K562 (cell line): ENCODE results near the gene MRPL4. TPM values are rescaled to one million over a fixed set of nuclear protein-coding genes. Genes with fewer than 3 reads are reported as not detected.

Experiments
- ATAC-seq: fragments of 200-7000 bp; cut with Tn5 transposase; 3 replicates; pipeline ENCODE4 v1.9.1; 2020; ENCODE audit warnings: moderate library complexity
- BruUV-seq: library from RNA; stranded (reverse); fragments of 400-500 nt; replicated peaks from 2 replicates; lab custom pipeline; 2021; lab: Mats Ljungman, UMichigan
- CTCF ChIA-PET: fragments of 300-600 bp; formaldehyde crosslinking; extraction: SDS; loops from one replicate; lab custom pipeline; 2021; ENCODE audit warnings: low intra/inter-chr PET ratio; lab: Yijun Ruan, JAX
- POLR2A ChIA-PET: fragments of 300-600, 350-650 bp; sonication (Branson Sonifier 250); formaldehyde crosslinking; extraction: SDS; loops from one replicate; lab custom pipeline; 2021; ENCODE audit warnings: antibody characterized with exemption, inconsistent platforms; lab: Yijun Ruan, JAX
- DNase-seq, 4 experiments: peaks; one replicate each; pipeline versions ENCODE4 v3.0.0 to v3.0.0-alpha.2; 2011 to 2018; ENCODE audit warnings: low spot score in 3 of 4, mixed read lengths in 3 of 4; ENCODE audit errors: extremely low read depth in 1 of 4
- FAIRE-seq: peaks from 2 replicates; lab custom pipeline; 2011; peaks lifted over from hg19 to GRCh38; lab: Jason Lieb, UNC
- H2AFZ ChIP-seq: 2 replicates; pipeline ENCODE4 v1.6.0; 2011; ENCODE audit warnings: low read depth, low read length, control low read depth, inconsistent platforms
- H3K27ac ChIP-seq: fragments of 200-600 bp; 3 replicates; pipeline ENCODE4 v1.8.0; 2011; ENCODE audit warnings: low read depth, mild to moderate bottlenecking, control low read depth, inconsistent platforms, low read length, moderate library complexity, mixed read lengths; ENCODE audit errors: extremely low read depth
- H3K27me3 ChIP-seq, 2 experiments: fragments of 300-600 bp in 1 of 2; 2 replicates in 1 of 2; 3 replicates in 1 of 2; pipeline versions ENCODE4 v1.6.0 to v1.8.0; 2011; ENCODE audit warnings: inconsistent platforms in 2 of 2, low read length in 2 of 2, mild to moderate bottlenecking in 1 of 2, mixed read lengths in 1 of 2, moderate library complexity in 1 of 2; ENCODE audit not compliant: control insufficient read depth in 2 of 2, insufficient read depth in 2 of 2
- H3K36me3 ChIP-seq: fragments of 300-600 bp; 3 replicates; pipeline ENCODE4 v1.8.0; 2011; ENCODE audit warnings: mild to moderate bottlenecking, low read length, inconsistent platforms; ENCODE audit not compliant: control insufficient read depth, insufficient read depth
- H3K4me1 ChIP-seq, 2 experiments: fragments of 200-600 bp in 1 of 2; replicated peaks in 1 of 2; 2 replicates in 1 of 2; 3 replicates in 1 of 2; pipeline versions ENCODE4 v1.5.1 to v1.8.0; 2011; ENCODE audit warnings: inconsistent platforms in 2 of 2, low read length in 2 of 2, mild to moderate bottlenecking in 1 of 2, mixed read lengths in 1 of 2, moderate library complexity in 1 of 2; ENCODE audit not compliant: control insufficient read depth in 2 of 2, insufficient read depth in 2 of 2
- H3K4me2 ChIP-seq: 2 replicates; pipeline ENCODE4 v1.6.1; 2011; ENCODE audit warnings: low read length, control low read depth, inconsistent platforms, mixed read lengths; ENCODE audit not compliant: insufficient read depth
- H3K4me3 ChIP-seq: fragments of 200-600 bp; sonication (generic), shearing (Covaris generic); 2 replicates; pipeline ENCODE4 v1.5.1; 2016; ENCODE audit warnings: control low read depth, inconsistent platforms
- H3K79me2 ChIP-seq: fragments of 200-600 bp; 3 replicates; pipeline ENCODE4 v1.8.0; 2011; ENCODE audit warnings: low read length, inconsistent platforms; ENCODE audit not compliant: control insufficient read depth, insufficient read depth
- H3K9ac ChIP-seq, 2 experiments: 2 replicates each; pipeline versions ENCODE4 v1.6.0 to v1.6.1; 2011; ENCODE audit warnings: low read depth in 2 of 2, low read length in 2 of 2, control low read depth in 1 of 2, inconsistent platforms in 1 of 2, mild to moderate bottlenecking in 1 of 2, mixed read lengths in 1 of 2; ENCODE audit not compliant: insufficient read depth in 1 of 2
- H3K9me1 ChIP-seq: one replicate; pipeline ENCODE4 v1.6.0; 2011; ENCODE audit warnings: inconsistent platforms, mild to moderate bottlenecking, low read length, moderate library complexity; ENCODE audit not compliant: control insufficient read depth, insufficient read depth
- H3K9me3 ChIP-seq: replicated peaks from 2 replicates; pipeline ENCODE4 v1.5.1; 2011; ENCODE audit warnings: low read depth, low read length, inconsistent platforms; ENCODE audit not compliant: control insufficient read depth, insufficient read depth
- H4K20me1 ChIP-seq: replicated peaks from 2 replicates; pipeline ENCODE4 v1.6.1; 2011; ENCODE audit warnings: low read length, inconsistent platforms, mixed read lengths; ENCODE audit not compliant: control insufficient read depth, insufficient read depth
- HLTF ChIP-seq: fragments of 450-650 bp; IDR thresholded peaks from 2 replicates; pipeline ENCODE4 v1.6.1; 2016
- HNRNPK ChIP-seq: fragments of 200-400 bp; formaldehyde crosslinking; IDR thresholded peaks from one replicate; pipeline ENCODE4 v1.6.1; 2018; ENCODE audit warnings: mild to moderate bottlenecking, low read depth, low read length; ENCODE audit not compliant: poor library complexity, severe bottlenecking
- KDM4B ChIP-seq, 2 experiments: fragments of 450-650 bp in 1 of 2; sonication (generic) in 1 of 2; IDR thresholded peaks; 2 replicates each; pipeline ENCODE4 v1.6.1; 2016 to 2017; ENCODE audit warnings: borderline replicate concordance in 2 of 2, antibody characterized with exemption in 1 of 2, low read depth in 1 of 2, mild to moderate bottlenecking in 1 of 2
- NR2C2 ChIP-seq, 2 experiments: fragments of 200-800 bp in 1 of 2; sonication (Bioruptor generic) in 1 of 2; sonication (generic) in 1 of 2; formaldehyde crosslinking in 1 of 2; IDR thresholded peaks; 2 replicates each; pipeline versions ENCODE4 v1.6.1 to v1.8.0; 2016 to 2022; ENCODE audit warnings: mild to moderate bottlenecking in 1 of 2, missing compliant biosample characterization in 1 of 2, missing genetic modification characterization in 1 of 2, missing genetic modification reagents in 1 of 2
- RAD21 ChIP-seq, 2 experiments: fragments of 250-450 bp in 1 of 2; fragments of 450-650 bp in 1 of 2; sonication (Bioruptor Pico) in 1 of 2; formaldehyde crosslinking in 1 of 2; IDR thresholded peaks in 1 of 2; conservative IDR thresholded peaks in 1 of 2; 2 replicates each; pipeline versions ENCODE4 v1.4.0 to v1.8.0; 2020 to 2022; ENCODE audit warnings: mild to moderate bottlenecking in 2 of 2, moderate library complexity in 1 of 2
- RFX1 ChIP-seq: fragments of 450-650 bp; IDR thresholded peaks from 2 replicates; pipeline ENCODE4 v1.6.1; 2016; ENCODE audit warnings: mild to moderate bottlenecking, moderate library complexity
- SMARCA5 ChIP-seq: fragments of 450-650 bp; IDR thresholded peaks from 2 replicates; pipeline ENCODE4 v1.6.1; 2016
- WGBS: fragments of 100-300 bp; shearing (Covaris generic); methylation state at CpG from one replicate; pipeline ENCODE4 v1.1.6; 2016; ENCODE audit warnings: low coverage, mixed read lengths; ENCODE audit not compliant: insufficient coverage; ENCODE audit errors: missing lambda C conversion rate; 5-methylcytosine and 5-hydroxymethylcytosine counted together
- in situ Hi-C: fragments of 300-500 bp; cut with MboI; formaldehyde crosslinking; loops from 4 replicates; pipeline ENCODE4 v1.15.0; 2018; ENCODE audit warnings: inconsistent platforms, mixed read lengths
- intact Hi-C: fragments of 100-400 bp; cut with micrococcal nuclease; formaldehyde crosslinking; loops from 2 replicates; pipeline ENCODE4 v1.14.2; 2022
- polyA plus RNA-seq, 8 experiments: library from polyadenylated mRNA; depleted of rRNA in 4 of 8; stranded (reverse) in 5 of 8; unstranded in 3 of 8; fragments of >200 nt; fragmentation: Nextera tagmentation in 2 of 8; fragmentation: Illumina TruSeq in 1 of 8; extraction: Ambion mirVana in 2 of 8; extraction: Trizol in 1 of 8; gene quantifications; 2 replicates each; pipeline versions ENCODE4 v1.2.1 to v1.2.3, GENCODE V29; 2011 to 2014; ENCODE audit warnings: inconsistent platforms in 1 of 8, missing spikeins in 1 of 8
- total RNA-seq, 7 experiments: library from RNA; depleted of rRNA in 6 of 7; stranded (reverse); fragments of >200 nt in 6 of 7; fragmentation: Illumina TruSeq in 2 of 7; extraction: Trizol in 2 of 7; gene quantifications; 2 replicates each; pipeline versions ENCODE4 v1.2.1 to v1.2.3, GENCODE V29; 2011 to 2021; ENCODE audit warnings: low replicate concordance in 1 of 7
- TF ChIP-seq, protein P1 (sequence below): fragments of 450-650 bp; IDR thresholded peaks from 2 replicates; pipeline ENCODE4 v1.6.1; 2014; ENCODE audit warnings: low read depth, mild to moderate bottlenecking, moderate library complexity, borderline replicate concordance
- TF ChIP-seq, protein P2 (sequence below), 2 experiments: fragments of 450-650 bp in 1 of 2; sonication (generic) in 1 of 2; formaldehyde crosslinking; conservative IDR thresholded peaks; 2 replicates each; pipeline versions ENCODE4 v1.4.0 to v1.8.1; 2020 to 2022; ENCODE audit warnings: mild to moderate bottlenecking in 1 of 2, missing genetic modification reagents in 1 of 2
- TF ChIP-seq, protein P3 (sequence below): fragments of 450-650 bp; IDR thresholded peaks from 2 replicates; pipeline ENCODE4 v1.6.1; 2016; ENCODE audit warnings: borderline replicate concordance
- TF ChIP-seq, protein P4 (sequence below): fragments of 250-450 bp; sonication (Bioruptor Pico); IDR thresholded peaks from 2 replicates; pipeline ENCODE4 v1.9.0; 2021; ENCODE audit warnings: mild to moderate bottlenecking, inconsistent platforms

MRPL4 gene
- total and polyA plus RNA-seq, 9 of the 15 experiments (the other 6 are each of a cell fraction or from before 2014, with no cell fraction given): 1.4 to 239 (median 64.9) TPM

DNA sequence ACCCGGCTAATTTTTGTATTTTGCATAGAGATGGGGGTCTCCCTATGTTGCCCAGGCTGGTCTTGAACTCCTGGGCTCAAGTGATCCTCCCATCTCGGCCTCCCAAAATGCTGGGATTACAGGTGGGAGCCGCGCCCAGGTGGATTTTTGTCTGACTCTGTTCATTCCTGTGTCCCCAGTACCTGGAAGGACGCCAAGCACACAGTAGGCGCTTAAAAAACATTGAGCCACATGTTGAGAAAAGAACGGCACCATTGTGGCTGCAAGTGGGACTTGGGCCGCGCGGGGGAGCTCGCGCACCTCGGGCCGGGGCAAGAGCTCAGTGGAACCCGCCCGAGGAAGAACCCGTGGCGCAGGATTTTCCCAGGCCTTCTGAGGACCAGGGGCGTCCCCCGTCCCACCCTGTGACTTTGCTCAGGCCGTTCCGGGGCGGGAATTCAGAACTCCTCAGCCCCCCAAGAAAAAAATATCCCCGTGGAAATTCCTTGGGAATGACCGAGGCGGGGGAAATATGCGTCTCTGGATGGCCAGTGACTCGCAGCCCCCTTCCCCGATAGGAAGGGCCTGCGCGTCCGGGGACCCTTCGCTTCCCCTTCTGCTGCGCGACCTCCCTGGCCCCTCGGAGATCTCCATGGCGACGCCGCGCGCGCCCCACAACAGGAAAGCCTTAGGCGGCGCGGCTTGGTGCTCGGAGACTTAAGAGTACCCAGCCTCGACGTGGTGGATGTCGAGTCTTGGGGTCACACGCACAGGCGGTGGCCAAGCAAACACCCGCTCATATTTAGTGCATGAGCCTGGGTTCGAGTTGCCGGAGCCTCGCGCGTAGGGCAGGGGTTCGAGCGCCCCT lies 17.5 kb downstream of the MRPL4 start:
- DNase-seq (peak; percentile 80 to 91 (median 86)), ATAC-seq (peak; percentile 80), FAIRE-seq (peak; percentile 77)
- Histone ChIP-seq H3K4me2 (peak overlapping the region; percentile 76), H3K4me1 (peaks cover 16 to 33% of the 10 kb centered on the region in 2 experiments; a peak in 4 of 5 replicates), H3K9me1 (no peaks in the 10 kb centered on the region), H3K36me3 (peaks cover 16% of the 10 kb centered on the region; the same call in 2 of the 3 replicates), H2AFZ (peak overlapping the region; percentile 91), H3K27me3 (no peaks in the 10 kb centered on the region), H4K20me1 (no peaks in the 10 kb centered on the region), H3K9me3 (no peaks in the 10 kb centered on the region), H3K27ac (peak overlapping the region; percentile 81), H3K4me3 (peak overlapping the region; percentile 48), H3K9ac (peak overlapping the region; percentile 73 to 93), H3K79me2 (peaks cover 30% of the 10 kb centered on the region)
- no TSS peak for BruUV-seq
- ChIA-PET CTCF (interaction anchor here (1.2 to 3.9 kb wide), 2 partner anchors 19 to 119 kb away, joined by 3 to 77 read pairs; no protein-coding TSS in a partner anchor), POLR2A (interaction anchor here (0.6 to 3.7 kb wide), 15 partner anchors 9 to 160 kb away, joined by 3 to 74 read pairs (median 4); partner anchors contain the start of genes FDX2, ICAM4, ICAM5 and RAVER1)
- intact Hi-C loops: loop anchor here (1.0 to 2.0 kb wide), 3 partner anchors 20 to 120 kb away; partner anchors contain the start of genes ICAM5 and TYK2
- in situ Hi-C loops: loop anchor here (5.0 kb wide), 1 partner anchor 118 kb away; no protein-coding TSS in a partner anchor
- 17% methylated on average over 47 of the region's 59 CpGs for WGBS
- TF ChIP-seq RAD21 (CRISPR knock-in tag; conservative IDR thresholded peaks at IDR 0.05 in 1 of 2, IDR thresholded peaks at IDR 0.05 in 1 of 2) (peak; percentile 98 to 99), RFX1 (peak; percentile 59; the same call in 1 of the 2 replicates), SMARCA5 (peak; percentile 25; the same call in 1 of the 2 replicates), NR2C2 (CRISPR knock-in tag; IDR thresholded peaks at IDR 0.05) (no peak), NR2C2 (tag; IDR thresholded peaks at IDR 0.05) (no peak), KDM4B (IDR thresholded peaks at IDR 0.05; ENCODE audit: borderline replicate concordance in 2 of 2, low read depth in 1 of 2) (no peak), HNRNPK (no peak), HLTF (no peak)
- TF ChIP-seq, protein P1, sequence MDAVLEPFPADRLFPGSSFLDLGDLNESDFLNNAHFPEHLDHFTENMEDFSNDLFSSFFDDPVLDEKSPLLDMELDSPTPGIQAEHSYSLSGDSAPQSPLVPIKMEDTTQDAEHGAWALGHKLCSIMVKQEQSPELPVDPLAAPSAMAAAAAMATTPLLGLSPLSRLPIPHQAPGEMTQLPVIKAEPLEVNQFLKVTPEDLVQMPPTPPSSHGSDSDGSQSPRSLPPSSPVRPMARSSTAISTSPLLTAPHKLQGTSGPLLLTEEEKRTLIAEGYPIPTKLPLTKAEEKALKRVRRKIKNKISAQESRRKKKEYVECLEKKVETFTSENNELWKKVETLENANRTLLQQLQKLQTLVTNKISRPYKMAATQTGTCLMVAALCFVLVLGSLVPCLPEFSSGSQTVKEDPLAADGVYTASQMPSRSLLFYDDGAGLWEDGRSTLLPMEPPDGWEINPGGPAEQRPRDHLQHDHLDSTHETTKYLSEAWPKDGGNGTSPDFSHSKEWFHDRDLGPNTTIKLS: peak; percentile 51; the same call in 1 of the 2 replicates
- TF ChIP-seq, protein P2, sequence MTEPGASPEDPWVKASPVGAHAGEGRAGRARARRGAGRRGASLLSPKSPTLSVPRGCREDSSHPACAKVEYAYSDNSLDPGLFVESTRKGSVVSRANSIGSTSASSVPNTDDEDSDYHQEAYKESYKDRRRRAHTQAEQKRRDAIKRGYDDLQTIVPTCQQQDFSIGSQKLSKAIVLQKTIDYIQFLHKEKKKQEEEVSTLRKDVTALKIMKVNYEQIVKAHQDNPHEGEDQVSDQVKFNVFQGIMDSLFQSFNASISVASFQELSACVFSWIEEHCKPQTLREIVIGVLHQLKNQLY (CRISPR knock-in tag; conservative IDR thresholded peaks at IDR 0.05): no peak
- TF ChIP-seq, protein P3, sequence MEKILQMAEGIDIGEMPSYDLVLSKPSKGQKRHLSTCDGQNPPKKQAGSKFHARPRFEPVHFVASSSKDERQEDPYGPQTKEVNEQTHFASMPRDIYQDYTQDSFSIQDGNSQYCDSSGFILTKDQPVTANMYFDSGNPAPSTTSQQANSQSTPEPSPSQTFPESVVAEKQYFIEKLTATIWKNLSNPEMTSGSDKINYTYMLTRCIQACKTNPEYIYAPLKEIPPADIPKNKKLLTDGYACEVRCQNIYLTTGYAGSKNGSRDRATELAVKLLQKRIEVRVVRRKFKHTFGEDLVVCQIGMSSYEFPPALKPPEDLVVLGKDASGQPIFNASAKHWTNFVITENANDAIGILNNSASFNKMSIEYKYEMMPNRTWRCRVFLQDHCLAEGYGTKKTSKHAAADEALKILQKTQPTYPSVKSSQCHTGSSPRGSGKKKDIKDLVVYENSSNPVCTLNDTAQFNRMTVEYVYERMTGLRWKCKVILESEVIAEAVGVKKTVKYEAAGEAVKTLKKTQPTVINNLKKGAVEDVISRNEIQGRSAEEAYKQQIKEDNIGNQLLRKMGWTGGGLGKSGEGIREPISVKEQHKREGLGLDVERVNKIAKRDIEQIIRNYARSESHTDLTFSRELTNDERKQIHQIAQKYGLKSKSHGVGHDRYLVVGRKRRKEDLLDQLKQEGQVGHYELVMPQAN: no peak
- TF ChIP-seq, protein P4, sequence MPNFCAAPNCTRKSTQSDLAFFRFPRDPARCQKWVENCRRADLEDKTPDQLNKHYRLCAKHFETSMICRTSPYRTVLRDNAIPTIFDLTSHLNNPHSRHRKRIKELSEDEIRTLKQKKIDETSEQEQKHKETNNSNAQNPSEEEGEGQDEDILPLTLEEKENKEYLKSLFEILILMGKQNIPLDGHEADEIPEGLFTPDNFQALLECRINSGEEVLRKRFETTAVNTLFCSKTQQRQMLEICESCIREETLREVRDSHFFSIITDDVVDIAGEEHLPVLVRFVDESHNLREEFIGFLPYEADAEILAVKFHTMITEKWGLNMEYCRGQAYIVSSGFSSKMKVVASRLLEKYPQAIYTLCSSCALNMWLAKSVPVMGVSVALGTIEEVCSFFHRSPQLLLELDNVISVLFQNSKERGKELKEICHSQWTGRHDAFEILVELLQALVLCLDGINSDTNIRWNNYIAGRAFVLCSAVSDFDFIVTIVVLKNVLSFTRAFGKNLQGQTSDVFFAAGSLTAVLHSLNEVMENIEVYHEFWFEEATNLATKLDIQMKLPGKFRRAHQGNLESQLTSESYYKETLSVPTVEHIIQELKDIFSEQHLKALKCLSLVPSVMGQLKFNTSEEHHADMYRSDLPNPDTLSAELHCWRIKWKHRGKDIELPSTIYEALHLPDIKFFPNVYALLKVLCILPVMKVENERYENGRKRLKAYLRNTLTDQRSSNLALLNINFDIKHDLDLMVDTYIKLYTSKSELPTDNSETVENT (CRISPR knock-in tag): no peak
